TTC549 (cell line): ENCODE data around the gene MCC.

Experiments
- FAIRE-seq: peaks from 2 replicates; lab custom pipeline; 2012; peaks lifted over from hg19 to GRCh38; lab: Jason Lieb, UNC

Gene MCC

DNA sequence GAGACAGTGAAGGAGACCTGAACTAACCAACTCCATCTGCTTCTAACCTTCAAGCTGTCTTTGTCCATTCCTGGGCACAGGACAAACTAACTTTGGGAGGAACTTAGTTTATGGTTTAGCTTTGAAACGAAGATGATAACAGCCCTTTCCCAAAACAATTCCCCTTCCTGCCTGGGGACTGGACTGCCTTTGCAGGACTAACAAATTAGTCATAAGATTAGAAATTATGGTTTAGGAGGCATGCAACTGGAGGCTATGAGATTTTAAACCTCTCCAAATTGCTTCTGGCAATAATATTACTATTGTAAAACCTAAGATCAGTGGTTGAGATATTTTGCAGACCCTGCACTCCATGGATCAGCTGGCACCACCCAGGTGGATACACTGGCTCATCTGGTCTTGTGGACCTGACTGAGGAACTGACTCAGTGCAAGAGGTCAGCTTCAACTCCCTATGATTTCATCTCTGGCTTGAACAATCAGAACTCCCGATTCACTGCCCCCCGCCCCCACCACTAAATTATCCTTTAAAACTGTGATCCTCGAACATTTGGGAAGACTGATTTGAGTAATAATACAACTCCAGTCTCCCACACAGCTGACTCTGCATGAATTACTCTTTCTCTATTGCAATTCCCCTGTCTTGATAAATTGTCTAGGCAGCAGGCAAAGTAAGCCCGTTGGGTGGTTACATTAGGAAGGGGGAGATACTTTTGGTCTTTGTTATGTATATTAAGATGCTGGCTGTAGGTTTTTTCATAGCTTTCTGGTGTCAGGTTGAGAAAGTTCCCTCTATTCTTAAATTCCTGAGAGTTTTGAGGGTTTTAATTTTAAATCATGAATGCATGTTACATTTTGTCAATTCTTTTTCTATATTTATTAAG, 266.7 kb downstream of the MCC start:
- no peak for FAIRE-seq

DNA sequence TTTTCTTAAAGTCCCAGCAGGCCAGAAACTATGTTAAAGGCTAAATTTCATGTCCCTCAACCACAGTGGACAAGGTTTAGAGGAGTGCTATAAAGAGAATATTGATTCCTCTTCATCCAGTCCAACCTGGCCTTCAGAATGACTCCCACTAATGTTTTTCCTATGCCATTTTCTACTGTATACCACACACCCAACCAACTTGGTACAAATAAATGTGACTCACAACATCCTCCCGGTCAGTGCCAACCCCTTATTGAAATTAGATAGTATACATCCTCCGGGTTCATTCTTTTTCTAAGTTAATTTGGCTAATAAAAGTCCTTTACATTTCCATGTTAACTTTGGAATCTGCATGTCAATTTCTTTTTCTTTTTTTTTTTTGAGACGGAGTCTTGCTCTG, 268.6 kb downstream of the MCC start:
- FAIRE-seq = no peak

DNA sequence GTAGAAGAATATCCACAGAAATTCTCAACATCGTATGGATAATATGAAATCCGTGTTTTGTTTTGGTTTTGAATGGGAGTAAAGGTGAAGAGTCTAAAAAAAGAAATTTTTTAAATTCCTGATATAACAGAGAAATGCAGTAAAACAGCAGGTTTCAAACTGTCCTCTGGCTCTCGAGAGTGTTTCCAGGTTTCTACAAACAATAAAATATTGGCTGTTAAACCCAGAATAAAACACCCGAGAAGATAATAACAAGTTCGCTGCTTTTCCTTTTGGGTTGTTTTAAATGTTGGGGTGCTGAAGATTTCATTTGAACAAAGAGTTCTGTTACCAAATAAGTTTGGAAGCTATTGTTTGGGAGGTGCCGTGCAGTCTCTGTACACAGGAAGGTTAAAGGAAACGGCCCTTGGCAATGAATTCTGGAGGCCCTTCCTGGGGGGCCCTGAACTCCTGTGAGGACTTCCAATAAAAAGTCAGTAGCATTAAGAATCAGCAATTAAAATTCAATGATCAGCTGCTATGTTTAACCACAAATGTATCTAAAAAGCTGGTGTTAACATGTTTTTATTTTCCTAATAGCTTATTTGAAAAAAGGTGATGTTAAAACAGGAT, 269.2 kb downstream of the MCC start:
- FAIRE-seq = no peak

DNA sequence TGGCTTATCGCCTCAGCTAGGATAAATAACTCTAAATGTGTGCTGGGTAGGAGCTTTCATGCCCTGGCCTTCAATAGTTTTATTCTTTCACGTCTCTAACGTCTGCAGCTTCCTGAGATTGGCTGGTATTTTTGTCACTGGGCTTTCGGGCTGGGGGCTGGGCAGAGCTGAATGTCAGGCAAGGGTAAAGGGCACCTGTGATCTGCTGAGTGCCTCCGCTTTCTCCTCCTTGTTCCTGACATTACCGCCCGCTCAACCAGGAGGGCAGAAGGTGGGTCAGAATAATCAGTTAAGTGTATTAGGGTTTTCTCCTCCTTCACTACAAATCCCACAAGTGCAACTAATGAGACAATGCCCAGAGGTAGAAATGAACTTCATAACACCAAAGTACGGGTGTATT, 270.1 kb downstream of the MCC start:
- FAIRE-seq = no peak

DNA sequence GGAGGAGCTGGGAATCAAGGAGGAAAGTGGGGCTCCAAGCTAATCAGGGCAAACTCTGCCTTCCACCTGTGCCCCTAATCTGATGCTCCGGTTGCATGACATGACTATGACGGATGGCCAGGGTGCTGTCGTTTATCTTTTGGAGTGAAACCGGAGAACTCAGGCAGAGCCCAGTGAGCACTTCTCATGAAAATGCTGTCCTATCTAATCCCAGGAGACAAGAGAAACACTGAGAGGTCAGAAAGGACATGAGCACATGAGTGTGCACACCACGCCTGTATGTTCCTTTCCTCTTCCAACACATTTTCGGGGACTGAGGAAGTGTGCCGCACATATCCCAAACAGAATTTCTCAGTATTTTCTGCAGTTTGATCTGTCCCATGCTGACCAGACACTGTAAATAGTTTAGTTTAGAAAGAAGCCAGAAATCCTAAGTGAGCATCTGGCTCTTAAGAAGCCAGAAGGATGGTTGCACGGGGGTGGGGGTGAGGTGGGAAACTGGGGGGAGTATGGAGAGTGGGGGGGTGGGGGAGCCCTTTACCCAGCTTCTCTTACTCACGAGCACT, 270.6 kb downstream of the MCC start:
- no peak for FAIRE-seq

DNA sequence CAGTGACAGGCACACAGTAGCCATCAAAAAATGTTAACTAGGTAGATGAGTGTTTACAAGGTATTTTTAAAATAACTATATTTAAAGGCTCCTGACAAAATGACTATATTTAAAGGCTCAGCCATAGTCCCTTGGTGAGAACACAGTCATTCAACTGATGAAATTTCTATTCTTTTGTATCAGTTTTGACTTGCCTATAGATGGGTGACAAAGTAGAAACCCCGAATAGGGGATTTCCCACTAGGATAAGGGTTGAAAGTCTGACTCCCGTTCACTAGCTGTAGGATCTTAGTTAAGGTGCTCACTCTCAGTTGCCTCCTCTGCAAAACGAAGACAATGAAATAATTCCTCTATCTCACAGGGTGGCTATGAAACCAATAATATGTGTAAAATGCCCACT, 271.7 kb downstream of the MCC start:
- no peak for FAIRE-seq

DNA sequence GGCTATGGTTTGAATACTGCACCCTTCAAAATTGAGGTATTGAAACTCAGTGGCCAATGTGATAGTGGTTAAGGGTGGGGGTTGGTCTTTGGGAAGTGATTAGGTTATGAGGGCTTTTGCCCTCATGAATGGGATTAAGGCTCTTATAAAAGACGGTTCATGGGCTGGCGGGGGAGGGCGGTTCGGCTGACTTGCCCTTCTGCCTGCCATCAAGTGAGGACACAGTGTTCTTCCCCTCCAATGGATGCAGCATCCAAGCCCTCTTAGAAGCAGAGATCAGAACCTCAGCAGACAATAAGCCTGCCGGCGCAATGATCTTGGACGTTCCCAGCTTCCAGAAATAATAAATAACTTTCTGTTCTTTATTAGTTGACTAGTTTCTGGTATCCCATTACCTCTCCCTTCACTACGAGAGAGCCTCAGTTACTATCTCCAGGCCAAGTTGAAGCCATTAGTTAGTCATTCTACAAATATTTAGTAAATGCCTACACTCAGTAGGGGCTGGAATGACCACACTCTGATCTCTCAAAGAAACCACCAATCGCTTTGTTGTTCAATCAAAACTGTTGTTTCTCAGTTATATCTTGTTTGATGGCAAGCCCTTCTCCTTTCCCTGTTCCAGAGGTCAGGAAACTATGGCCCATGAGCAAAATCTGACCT, 272.7 kb downstream of the MCC start:
- no peak for FAIRE-seq

DNA sequence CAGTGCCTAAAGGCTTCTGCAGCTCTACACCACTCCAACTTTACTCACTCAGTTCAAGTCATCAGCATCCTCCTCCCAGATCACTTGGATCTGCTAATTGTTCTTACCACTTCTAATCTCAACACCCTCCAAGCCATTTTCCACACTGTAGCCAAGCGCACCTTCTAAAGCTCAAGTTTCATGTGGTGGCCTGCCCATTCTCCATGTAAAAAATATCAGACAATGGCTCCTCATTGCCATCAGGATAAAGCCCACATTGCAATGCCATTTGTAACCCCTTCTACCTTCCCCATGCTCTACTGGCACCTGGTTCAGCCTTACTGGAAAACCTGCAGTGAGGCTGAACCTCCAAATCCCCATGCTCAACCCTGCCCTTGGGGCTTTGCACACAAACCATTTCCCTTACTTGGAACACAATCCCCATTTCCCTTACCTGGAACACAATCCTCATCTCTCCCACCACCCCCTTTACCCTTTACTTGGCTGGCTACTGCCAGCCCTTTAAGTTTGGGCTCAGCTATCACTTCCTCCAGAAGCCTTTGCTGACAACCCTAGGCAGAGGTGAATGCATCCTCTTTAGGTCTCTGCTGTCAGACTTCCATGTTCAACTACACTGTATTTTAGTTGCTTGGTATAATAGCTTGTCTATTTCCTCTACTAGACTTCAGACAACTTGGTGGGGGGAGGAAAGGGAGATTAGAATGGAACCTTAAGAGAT, 273.5 kb downstream of the MCC start:
- FAIRE-seq = no peak

DNA sequence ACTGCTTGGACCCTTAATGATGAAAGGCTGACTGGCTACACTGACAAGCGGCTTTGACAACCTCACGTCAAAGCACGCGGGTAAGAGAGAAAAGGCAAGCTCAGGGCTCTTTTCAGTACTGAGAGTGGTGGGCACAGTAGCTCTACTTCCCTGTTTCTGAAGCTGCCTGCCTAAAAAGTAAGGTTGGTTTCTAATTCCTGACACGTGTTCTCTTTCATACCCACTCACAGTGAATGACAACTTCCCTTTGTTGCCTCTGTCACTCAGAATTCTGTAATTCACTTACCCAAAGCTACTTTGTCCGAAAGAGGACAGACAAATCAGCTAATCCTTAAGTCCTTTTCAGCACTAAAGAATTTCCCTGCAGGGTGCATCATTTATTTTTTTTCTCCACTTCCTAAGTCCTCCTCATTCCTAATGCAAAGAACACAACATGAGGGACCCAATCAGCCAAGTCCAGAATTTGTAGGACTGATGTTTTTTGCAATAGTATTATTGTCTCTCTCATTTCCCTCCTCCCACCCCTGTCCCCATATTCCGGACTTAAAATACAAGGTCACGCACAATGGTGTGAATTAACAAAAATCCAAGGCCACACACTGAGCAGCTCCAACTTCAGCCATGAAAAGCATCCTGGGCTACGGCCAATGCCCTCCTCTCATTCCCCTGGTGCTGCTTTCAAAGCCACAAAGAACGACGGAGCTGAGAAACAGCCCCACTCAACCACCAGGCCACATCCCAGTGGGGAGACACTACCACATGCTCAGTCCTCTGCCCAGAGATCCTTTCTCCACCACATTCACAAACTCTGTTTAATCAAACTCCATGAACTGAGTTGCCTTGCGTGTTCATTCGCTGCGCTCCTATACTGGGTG, 274.5 kb downstream of the MCC start:
- FAIRE-seq = no peak

DNA sequence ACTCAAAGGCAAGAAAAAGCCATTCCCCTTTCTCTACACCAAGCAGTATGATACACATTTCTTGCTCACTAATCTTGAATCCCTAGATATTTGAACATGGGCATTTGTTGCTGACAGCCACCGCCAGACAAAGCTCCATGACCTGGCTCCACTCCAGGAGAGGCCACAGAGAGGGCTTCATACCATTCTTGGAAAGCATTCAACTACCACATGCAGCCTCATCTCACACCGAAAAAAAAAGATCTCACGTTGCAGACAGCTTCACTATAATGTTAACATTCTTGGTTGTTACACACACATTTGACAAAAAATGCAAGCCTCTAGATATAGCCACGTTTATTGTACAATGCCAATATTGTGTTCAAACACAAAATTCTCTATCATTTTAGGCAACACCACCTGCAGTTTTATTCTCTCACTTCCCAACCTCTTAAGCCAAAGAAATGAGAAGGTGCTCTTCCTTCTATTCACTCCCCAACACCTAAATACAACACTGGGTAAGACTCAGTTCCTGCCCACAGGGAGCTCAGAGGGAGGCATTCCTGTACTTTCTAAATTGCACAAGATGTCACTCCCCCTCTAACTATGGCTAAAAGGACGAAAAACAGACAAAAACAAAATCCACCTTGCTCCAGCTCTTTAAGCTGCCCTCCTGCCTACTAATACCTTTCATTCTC, 275.9 kb downstream of the MCC start:
- FAIRE-seq = no peak

DNA sequence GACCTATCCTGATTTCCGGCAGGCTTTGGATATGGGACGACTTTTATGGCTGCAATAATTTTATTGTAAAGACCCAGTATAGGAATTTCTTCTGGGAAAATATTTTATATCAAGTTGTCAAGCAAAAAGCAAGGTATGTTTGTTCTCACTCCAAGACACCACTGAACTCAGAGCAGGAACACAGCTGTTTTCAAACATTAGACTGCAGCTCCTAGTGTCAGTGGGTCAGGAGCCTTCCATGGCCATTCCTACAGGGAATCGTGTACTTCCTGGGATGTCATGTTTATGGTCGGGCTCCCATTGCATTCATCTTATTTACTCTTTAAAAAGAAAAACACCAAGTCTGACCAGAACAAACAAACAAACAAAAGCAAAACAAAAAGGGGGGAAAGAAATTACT, 278.8 kb downstream of the MCC start:
- no peak for FAIRE-seq

DNA sequence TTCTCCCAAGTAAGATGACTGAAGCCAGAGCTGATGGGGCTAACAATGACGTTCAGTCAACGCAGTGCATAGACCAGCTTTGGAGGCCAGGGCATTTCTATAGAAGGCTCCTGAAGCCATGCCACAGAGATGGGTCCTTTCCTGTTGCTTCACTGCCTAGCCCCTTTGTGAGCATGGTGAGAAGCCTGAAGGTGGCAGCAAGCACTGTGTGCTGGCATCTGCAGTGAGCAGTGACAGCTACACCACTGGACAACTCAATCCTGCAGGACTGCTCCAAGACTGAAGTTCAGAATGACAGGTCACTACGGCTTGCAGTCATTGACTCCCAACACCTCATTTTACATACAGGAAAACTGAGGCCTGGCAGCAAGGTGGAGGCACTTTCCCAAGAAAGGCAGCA, 282.4 kb downstream of the MCC start:
- no peak for FAIRE-seq

DNA sequence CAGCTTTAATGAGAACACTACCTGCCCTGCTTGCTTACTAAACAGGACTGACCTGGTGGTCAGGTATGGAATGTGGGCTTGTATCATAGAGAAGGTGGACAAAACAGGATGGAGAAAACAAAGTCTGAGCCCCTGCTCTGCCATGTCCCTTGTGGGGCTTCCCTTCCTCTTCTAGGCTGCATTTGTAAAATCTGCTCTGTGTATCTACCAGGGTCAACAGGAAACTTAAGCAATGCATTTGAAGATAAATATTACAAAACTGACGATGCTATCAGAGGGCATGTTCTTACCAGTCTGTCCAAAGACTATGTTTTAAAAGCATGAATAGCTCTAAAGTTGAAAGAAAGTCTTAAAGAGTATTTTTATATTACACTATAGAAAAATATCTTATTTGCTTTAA, 282.9 kb downstream of the MCC start:
- FAIRE-seq = no peak

DNA sequence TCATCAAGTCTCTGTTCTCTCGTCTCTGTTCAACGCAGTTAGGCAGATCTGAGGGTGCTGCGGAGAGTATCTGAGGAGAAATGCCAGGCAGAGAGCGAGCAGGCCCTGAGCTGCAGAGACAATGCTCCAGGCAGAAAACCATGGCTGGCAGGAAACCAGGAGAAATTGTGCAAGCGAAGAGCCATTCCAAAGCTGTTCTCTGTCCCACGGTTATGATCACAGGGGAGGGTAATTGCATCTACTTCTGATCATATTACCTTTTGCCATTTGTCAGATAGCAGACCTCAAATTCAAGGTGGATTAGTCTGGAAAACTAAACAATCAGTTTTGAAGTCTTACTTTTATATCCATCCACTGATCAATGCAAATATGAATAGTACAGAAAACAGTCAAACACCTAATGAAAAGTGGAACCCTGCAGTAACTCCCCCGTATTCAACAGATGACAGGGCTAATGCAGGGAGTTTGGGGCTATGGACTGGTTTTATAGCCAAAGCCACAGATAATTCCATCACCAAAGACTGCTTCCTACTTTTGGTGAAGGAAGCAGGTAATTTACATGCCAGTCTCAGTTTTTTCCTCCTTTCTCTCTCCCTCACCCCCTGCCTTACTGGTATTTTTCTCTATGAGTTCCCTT, 283.6 kb downstream of the MCC start:
- FAIRE-seq = no peak

DNA sequence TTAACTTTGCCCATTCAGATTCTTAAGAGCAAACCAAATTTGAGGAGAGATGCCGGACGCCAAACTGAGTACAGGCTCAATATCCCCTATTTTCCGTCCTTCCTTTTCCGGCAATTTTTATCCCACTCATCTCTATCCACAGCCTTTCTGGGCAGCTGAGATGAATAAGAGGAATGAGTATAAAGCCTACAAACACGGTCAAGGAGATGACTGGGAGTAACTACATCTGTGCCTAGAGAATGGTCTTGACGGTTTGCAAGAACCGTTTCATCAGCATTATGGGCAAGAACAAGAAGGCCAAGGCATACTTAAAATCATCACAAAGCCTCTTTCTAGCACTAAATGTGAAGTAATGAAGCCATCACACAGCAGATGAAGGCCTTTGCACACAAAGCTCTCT, 284.3 kb downstream of the MCC start:
- no peak for FAIRE-seq

DNA sequence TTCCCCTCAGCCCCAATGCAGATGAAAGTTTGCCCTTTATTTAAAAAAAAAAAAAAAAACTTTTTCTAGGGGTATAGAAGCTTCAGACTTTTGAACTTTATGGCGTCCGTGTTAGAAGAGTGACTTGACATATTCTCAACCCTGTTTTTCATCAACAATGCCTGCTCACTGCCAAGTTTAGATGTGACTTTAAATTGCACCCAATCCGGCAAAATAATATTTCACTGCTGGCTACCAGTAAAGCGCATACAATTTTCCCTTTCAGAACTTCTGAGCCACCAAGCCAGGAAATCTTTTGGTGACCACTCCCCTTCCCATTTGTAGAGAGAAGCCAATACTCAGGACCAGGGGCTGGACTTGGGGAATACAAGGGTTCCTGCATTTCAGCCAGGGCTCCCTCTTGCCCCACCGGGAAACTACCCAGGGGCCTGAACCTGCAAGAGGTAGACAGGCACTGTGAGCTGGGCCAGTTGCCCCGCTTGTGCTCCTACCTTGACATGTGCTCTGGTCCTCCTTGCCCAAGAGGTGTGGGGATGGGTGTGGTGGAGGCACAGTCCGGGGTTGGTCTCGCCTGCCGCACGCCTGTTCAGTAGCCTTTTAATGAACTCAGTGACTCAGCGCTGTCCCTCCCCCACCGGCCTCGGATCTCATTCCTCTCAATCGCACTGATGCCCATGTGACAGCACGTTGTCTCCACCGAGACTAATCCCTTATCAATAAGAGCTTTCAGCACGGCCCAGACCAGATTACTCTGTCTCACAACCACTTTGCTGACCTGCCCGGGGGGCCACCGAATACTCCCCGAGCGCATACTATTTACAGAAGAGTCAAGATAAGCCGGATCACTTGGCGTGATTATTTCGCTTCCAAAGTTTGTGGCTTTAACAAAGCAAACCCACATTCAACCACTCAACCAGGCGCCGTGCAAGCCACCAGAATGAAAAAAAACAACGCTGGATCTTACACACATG, 285.2 kb downstream of the MCC start:
- no peak for FAIRE-seq

DNA sequence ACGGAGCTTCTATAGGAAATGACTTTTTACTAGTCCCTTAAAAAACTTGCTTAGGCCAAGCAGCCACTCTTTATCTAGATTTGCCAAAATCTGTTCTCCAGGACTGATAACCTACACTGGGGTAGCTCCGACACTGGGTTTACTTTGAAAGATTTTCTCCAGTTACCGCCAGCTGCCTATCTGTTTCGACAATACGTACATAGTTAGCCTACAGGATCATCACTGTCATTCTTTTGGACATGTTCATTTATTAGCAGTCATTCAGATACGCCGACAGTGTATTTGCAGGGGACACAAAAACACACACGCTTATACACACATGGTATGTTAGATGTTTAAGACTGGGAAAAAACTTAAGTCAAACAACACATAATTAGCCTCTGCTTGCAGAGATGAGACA, 286.0 kb downstream of the MCC start:
- no peak for FAIRE-seq

DNA sequence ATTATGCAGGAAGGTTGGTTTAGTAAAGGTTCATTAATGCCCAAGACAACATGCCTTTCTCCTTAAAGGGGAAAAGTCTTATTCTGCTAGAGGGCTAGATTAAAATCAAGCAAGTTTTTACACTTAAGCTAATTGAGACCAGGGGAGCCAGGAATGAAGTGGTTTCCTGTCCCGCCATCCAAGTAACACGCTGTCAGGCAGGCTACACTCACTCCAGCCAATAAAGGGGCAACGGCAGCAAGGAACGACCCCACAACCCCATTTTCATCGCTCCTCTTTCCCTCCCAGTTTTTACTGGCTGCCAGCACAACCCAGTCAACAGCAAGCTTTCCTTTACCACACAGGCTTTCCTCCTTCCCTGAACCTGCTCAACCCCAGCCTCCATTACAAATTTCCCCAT, 286.5 kb downstream of the MCC start:
- FAIRE-seq = no peak
